ENCODE data around the gene RNF13.

DNA sequence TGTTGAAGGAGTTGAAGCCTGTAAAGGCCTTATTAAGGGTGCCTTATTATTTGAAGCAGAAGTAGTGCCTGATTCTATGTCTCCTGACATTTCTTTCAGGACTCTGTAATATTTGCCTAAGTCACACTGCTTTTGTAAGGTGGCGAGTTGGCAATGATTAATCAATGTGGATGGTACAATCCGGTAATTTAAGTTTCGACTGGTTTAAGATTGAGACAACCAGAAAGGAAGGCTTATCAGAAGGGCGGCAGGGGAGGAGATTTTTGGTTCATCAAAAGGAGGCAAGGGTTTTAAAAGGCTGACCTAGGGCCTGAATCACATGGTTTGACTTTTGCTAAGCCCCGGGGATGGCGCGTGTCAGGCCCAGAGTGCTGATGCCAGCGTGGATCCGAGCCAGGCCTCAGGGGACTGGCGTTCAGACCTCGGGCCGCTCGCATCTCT lies 830 bp upstream of the RNF13 start:
- no peak for TF ChIP-seq CREB1 (IDR thresholded peaks at IDR 0.05; ENCODE audit: low read depth)
- TF ChIP-seq YY1 (IDR thresholded peaks at IDR 0.05; ENCODE audit: low read depth): no peak
- TF ChIP-seq, protein P1, sequence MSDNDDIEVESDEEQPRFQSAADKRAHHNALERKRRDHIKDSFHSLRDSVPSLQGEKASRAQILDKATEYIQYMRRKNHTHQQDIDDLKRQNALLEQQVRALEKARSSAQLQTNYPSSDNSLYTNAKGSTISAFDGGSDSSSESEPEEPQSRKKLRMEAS (IDR thresholded peaks at IDR 0.05): no peak
- no peak for TF ChIP-seq EP300 (IDR thresholded peaks at IDR 0.05; ENCODE audit: borderline replicate concordance)
- no peak for TF ChIP-seq RAD21 (IDR thresholded peaks at IDR 0.05; ENCODE audit: low read depth)
- TF ChIP-seq, protein P2, sequence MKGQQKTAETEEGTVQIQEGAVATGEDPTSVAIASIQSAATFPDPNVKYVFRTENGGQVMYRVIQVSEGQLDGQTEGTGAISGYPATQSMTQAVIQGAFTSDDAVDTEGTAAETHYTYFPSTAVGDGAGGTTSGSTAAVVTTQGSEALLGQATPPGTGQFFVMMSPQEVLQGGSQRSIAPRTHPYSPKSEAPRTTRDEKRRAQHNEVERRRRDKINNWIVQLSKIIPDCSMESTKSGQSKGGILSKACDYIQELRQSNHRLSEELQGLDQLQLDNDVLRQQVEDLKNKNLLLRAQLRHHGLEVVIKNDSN (IDR thresholded peaks at IDR 0.05): no peak
- TF ChIP-seq ZBTB7A (IDR thresholded peaks at IDR 0.05; ENCODE audit: low read depth): no peak
